C4-2B (cell line): ENCODE measurements around the gene GPR152.

ENCODE experiments used
- ZFX ChIP-seq: fragments of 450-650 bp; IDR thresholded peaks from 2 replicates; pipeline ENCODE4 v1.6.1; 2017
- TF ChIP-seq, protein P1 (sequence below): fragments of 450-650 bp; conservative IDR thresholded peaks from 2 replicates; pipeline ENCODE4 v1.5.1; 2017; ENCODE audit warnings: mild to moderate bottlenecking

DNA sequence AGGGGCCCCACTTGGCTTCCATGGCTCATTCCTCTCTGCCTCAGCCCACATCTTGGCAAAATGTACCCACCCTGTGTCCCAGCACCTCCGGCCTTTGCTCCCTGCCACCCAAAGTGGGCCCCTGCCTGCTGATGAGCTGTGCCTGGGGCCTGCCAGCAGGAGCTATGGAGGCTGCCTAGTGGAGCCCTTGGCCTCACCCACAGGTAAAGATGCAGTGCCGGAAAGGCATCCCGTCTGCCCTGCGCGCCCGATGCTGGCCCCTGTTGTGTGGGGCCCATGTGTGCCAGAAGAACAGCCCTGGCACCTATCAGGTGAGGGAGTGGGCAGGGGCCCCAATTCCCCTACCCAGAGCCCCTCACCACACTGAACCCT is 47.3 kb downstream of the GPR152 start:
- TF ChIP-seq, protein P1, sequence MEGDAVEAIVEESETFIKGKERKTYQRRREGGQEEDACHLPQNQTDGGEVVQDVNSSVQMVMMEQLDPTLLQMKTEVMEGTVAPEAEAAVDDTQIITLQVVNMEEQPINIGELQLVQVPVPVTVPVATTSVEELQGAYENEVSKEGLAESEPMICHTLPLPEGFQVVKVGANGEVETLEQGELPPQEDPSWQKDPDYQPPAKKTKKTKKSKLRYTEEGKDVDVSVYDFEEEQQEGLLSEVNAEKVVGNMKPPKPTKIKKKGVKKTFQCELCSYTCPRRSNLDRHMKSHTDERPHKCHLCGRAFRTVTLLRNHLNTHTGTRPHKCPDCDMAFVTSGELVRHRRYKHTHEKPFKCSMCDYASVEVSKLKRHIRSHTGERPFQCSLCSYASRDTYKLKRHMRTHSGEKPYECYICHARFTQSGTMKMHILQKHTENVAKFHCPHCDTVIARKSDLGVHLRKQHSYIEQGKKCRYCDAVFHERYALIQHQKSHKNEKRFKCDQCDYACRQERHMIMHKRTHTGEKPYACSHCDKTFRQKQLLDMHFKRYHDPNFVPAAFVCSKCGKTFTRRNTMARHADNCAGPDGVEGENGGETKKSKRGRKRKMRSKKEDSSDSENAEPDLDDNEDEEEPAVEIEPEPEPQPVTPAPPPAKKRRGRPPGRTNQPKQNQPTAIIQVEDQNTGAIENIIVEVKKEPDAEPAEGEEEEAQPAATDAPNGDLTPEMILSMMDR, result no peak
- TF ChIP-seq ZFX, result no peak
